Stimulated activated CD4-positive, alpha-beta T cell treated with anti-CD3 and anti-CD28 coated beads, Interleukin-12 subunit alpha, Interleukin-12 subunit beta, amount 100 ng/mL, for 24 hours (primary cell): Measurements from ENCODE around the gene GNA15.
"Not testable (repeated sequence)": the region's sequence is repeated elsewhere in the genome, so short reads cannot be mapped to it uniquely, and the experiment has no call there.

Experiments used
- DNase-seq, 2 experiments: peaks; one replicate each; pipeline ENCODE4 v3.0.0-alpha.2; 2020; ENCODE audit warnings: low read depth in 2 of 2

The GNA15 gene

GRCh38 chr19:3190921-3191805 lies 55.3 kb downstream of the GNA15 start:
- no peak for DNase-seq

GRCh38 chr19:3191806-3192104 lies 55.9 kb downstream of the GNA15 start:
- not testable (repeated sequence) for DNase-seq

- no peak for DNase-seq
These were observed 56.4 kb downstream of the GNA15 start for GRCh38 chr19:3192228-3192635.

GRCh38 chr19:3192684-3193083 lies 56.9 kb downstream of the GNA15 start:
- DNase-seq = no peak

- no peak for DNase-seq
These were observed 57.6 kb downstream of the GNA15 start for GRCh38 chr19:3193256-3194105.

- DNase-seq = no peak
These were observed 58.6 kb downstream of the GNA15 start for GRCh38 chr19:3194106-3195087.

GRCh38 chr19:3196064-3196932 lies 60.5 kb downstream of the GNA15 start:
- no peak for DNase-seq

- DNase-seq = no peak
These were observed 61.0 kb downstream of the GNA15 start for GRCh38 chr19:3196933-3197205.

GRCh38 chr19:3198901-3199700 lies 63.3 kb downstream of the GNA15 start:
- DNase-seq = no peak

- DNase-seq = no peak
These were observed 65.4 kb downstream of the GNA15 start for GRCh38 chr19:3201072-3201700.

GRCh38 chr19:3201911-3202310 lies 66.1 kb downstream of the GNA15 start:
- DNase-seq = no peak

- DNase-seq = no peak
These were observed 66.5 kb downstream of the GNA15 start for GRCh38 chr19:3202346-3202745.

GRCh38 chr19:3202895-3203294 lies 67.1 kb downstream of the GNA15 start:
- DNase-seq = not testable (repeated sequence)

GRCh38 chr19:3203805-3204645 lies 68.2 kb downstream of the GNA15 start:
- no peak for DNase-seq

GRCh38 chr19:3204646-3205275 lies 68.9 kb downstream of the GNA15 start:
- DNase-seq = no peak

GRCh38 chr19:3206216-3206953 lies 70.6 kb downstream of the GNA15 start:
- no peak for DNase-seq

- no peak for DNase-seq
These were observed 71.8 kb downstream of the GNA15 start for GRCh38 chr19:3207461-3208242.
